DND-41 (cell line): Measurements from ENCODE around the gene SOX9.

ENCODE experiments used
- ATAC-seq: fragments of 200-7000 bp; cut with Tn5 transposase; 3 replicates; pipeline ENCODE4 v1.9.1; 2021; ENCODE audit warnings: low read depth; ENCODE audit not compliant: insufficient read depth
- DNase-seq: peaks from one replicate; pipeline ENCODE4 v3.0.0-alpha.2; 2020
- H2AFZ ChIP-seq: 2 replicates; pipeline ENCODE4 v1.6.0; 2012; ENCODE audit warnings: low read depth, low read length
- H3K27ac ChIP-seq: 2 replicates; pipeline ENCODE4 v1.5.1; 2012; ENCODE audit warnings: low read length, inconsistent platforms
- H3K27me3 ChIP-seq: fragments of 200-600 bp; sonication (generic); 2 replicates; pipeline ENCODE4 v1.6.0; 2012; ENCODE audit warnings: low read length, mild to moderate bottlenecking, inconsistent platforms; ENCODE audit not compliant: insufficient read depth, poor library complexity
- H3K36me3 ChIP-seq: 2 replicates; pipeline ENCODE4 v1.5.1; 2012; ENCODE audit warnings: low read length, inconsistent platforms; ENCODE audit not compliant: insufficient read depth
- H3K4me1 ChIP-seq: 2 replicates; pipeline ENCODE4 v1.5.1; 2012; ENCODE audit warnings: mild to moderate bottlenecking, low read length; ENCODE audit not compliant: insufficient read depth
- H3K4me2 ChIP-seq: 2 replicates; pipeline ENCODE4 v1.6.0; 2012; ENCODE audit warnings: mild to moderate bottlenecking, moderate library complexity, low read length, inconsistent platforms; ENCODE audit not compliant: insufficient read depth
- H3K4me3 ChIP-seq, 2 experiments: fragments of 200-600 bp in 1 of 2; shearing (Covaris generic) in 1 of 2; 2 replicates each; pipeline ENCODE4 v1.5.1; 2012 to 2016; ENCODE audit warnings: inconsistent platforms in 2 of 2, low read length in 2 of 2, mild to moderate bottlenecking in 2 of 2, low read depth in 1 of 2, moderate library complexity in 1 of 2
- H3K79me2 ChIP-seq: 2 replicates; pipeline ENCODE4 v1.6.0; 2012; ENCODE audit warnings: low read length, inconsistent platforms; ENCODE audit not compliant: insufficient read depth
- H3K9ac ChIP-seq: 2 replicates; pipeline ENCODE4 v1.6.0; 2012; ENCODE audit warnings: low read depth, mild to moderate bottlenecking, inconsistent platforms, low read length, moderate library complexity
- H3K9me3 ChIP-seq: 2 replicates; pipeline ENCODE4 v1.5.1; 2012; ENCODE audit warnings: low read length, moderate library complexity, mild to moderate bottlenecking, inconsistent platforms; ENCODE audit not compliant: insufficient read depth, severe bottlenecking
- H4K20me1 ChIP-seq: 2 replicates; pipeline ENCODE4 v1.6.0; 2012; ENCODE audit warnings: low read length; ENCODE audit not compliant: insufficient read depth
- CTCF ChIP-seq: IDR thresholded peaks from 2 replicates; pipeline ENCODE4 v1.5.1; 2012; ENCODE audit warnings: borderline replicate concordance, low read length, moderate library complexity, mild to moderate bottlenecking; ENCODE audit not compliant: poor library complexity, severe bottlenecking; ENCODE audit errors: extremely low read depth
- EZH2 ChIP-seq: IDR thresholded peaks from 3 replicates; pipeline ENCODE4 v1.6.1; 2012; ENCODE audit warnings: borderline replicate concordance, low read depth, mild to moderate bottlenecking, moderate library complexity, low read length, inconsistent platforms; ENCODE audit not compliant: severe bottlenecking

The SOX9 gene

GRCh38 chr17:72171703-72172667 is 51.2 kb downstream of the SOX9 start:
- Histone ChIP-seq H3K4me1 (no peaks in the 10 kb centered on the region), H3K4me2 (no peak overlapping the region), H3K4me3 (no peak overlapping the region), H4K20me1 (no peaks in the 10 kb centered on the region), H2AFZ (no peak overlapping the region), H3K79me2 (no peaks in the 10 kb centered on the region), H3K36me3 (no peaks in the 10 kb centered on the region), H3K27me3 (peaks cover 8% of the 10 kb centered on the region), H3K9ac (no peak overlapping the region), H3K27ac (no peak overlapping the region), H3K9me3 (no peaks in the 10 kb centered on the region)
- TF ChIP-seq CTCF (no peak), EZH2 (no peak)
- DNase-seq (no peak), ATAC-seq (no peak)

GRCh38 chr17:72173499-72174116 is 52.8 kb downstream of the SOX9 start:
- Histone ChIP-seq H3K27me3 (peaks cover 8% of the 10 kb centered on the region), H3K4me1 (no peaks in the 10 kb centered on the region), H3K27ac (no peak overlapping the region), H3K4me3 (no peak overlapping the region), H3K4me2 (no peak overlapping the region), H3K9ac (no peak overlapping the region), H3K79me2 (no peaks in the 10 kb centered on the region), H2AFZ (no peak overlapping the region), H3K9me3 (no peaks in the 10 kb centered on the region), H4K20me1 (no peaks in the 10 kb centered on the region), H3K36me3 (no peaks in the 10 kb centered on the region)
- no peak for TF ChIP-seq EZH2
- DNase-seq (no peak), ATAC-seq (no peak)

- TF ChIP-seq EZH2 (no peak), CTCF (no peak)
- no peak for DNase-seq
- Histone ChIP-seq H3K27me3 (peaks cover 8% of the 10 kb centered on the region), H3K36me3 (no peaks in the 10 kb centered on the region), H3K9me3 (no peaks in the 10 kb centered on the region), H3K4me3 (no peak overlapping the region), H3K79me2 (no peaks in the 10 kb centered on the region), H3K9ac (no peak overlapping the region), H3K4me1 (no peaks in the 10 kb centered on the region), H4K20me1 (no peaks in the 10 kb centered on the region), H3K4me2 (no peak overlapping the region), H3K27ac (no peak overlapping the region), H2AFZ (no peak overlapping the region)
- ATAC-seq = no peak
These were observed 54.4 kb downstream of the SOX9 start for GRCh38 chr17:72175263-72175662.
